H1 (cell line): ENCODE data around the gene RAP1GAP. TPM values are rescaled to one million over a fixed set of nuclear protein-coding genes. Genes with fewer than 3 reads are reported as not detected.

Experiments used
- CTCF ChIA-PET: fragments of 300-600 bp; sonication (Branson Sonifier 250); formaldehyde crosslinking; loops from one replicate; lab custom pipeline; 2021; ENCODE audit not compliant: partially characterized antibody; lab: Charles Lee
- POLR2A ChIA-PET: fragments of 300-600 bp; sonication (Branson Sonifier 250); formaldehyde crosslinking; loops from one replicate; lab custom pipeline; 2021; ENCODE audit warnings: inconsistent platforms; ENCODE audit not compliant: partially characterized antibody; lab: Charles Lee
- DNase-seq, 2 experiments: peaks; one replicate each; pipeline versions ENCODE4 v3.0.0 to v3.0.0-alpha.2; 2010 to 2022; ENCODE audit warnings: low spot score in 2 of 2, low read depth in 1 of 2, mixed read lengths in 1 of 2
- FAIRE-seq: peaks from 2 replicates; lab custom pipeline; 2011; peaks lifted over from hg19 to GRCh38; lab: Jason Lieb, UNC
- H2AFZ ChIP-seq: 2 replicates; pipeline ENCODE4 v1.8.1; 2012; ENCODE audit warnings: low read length, inconsistent platforms
- H2AK5ac ChIP-seq: 2 replicates; pipeline ENCODE4 v1.6.1; 2013; ENCODE audit warnings: low read depth, low read length
- H2BK120ac ChIP-seq: replicated peaks from 2 replicates; pipeline ENCODE3; 2013; ENCODE audit warnings: low read depth, low read length, inconsistent platforms
- H2BK12ac ChIP-seq: 2 replicates; pipeline ENCODE4 v1.6.1; 2013; ENCODE audit warnings: low read depth, low read length
- H2BK15ac ChIP-seq: 2 replicates; pipeline ENCODE4 v1.6.1; 2013; ENCODE audit warnings: low read length
- H2BK20ac ChIP-seq: 2 replicates; pipeline ENCODE4 v1.6.1; 2013; ENCODE audit warnings: low read length
- H2BK5ac ChIP-seq: 2 replicates; pipeline ENCODE4 v1.6.1; 2013; ENCODE audit warnings: low read depth, low read length
- H3K14ac ChIP-seq: 2 replicates; pipeline ENCODE4 v1.6.1; 2013; ENCODE audit warnings: inconsistent platforms; ENCODE audit not compliant: insufficient read length
- H3K18ac ChIP-seq: 2 replicates; pipeline ENCODE4 v1.6.1; 2013; ENCODE audit warnings: low read length; ENCODE audit errors: extremely low read depth
- H3K23ac ChIP-seq: 2 replicates; pipeline ENCODE4 v1.6.1; 2013; ENCODE audit warnings: inconsistent platforms; ENCODE audit not compliant: insufficient read length
- H3K23me2 ChIP-seq: 2 replicates; pipeline ENCODE4 v1.6.1; 2013; ENCODE audit warnings: low read depth, low read length
- H3K27ac ChIP-seq: 2 replicates; pipeline ENCODE4 v1.6.1; 2011; ENCODE audit warnings: low read depth, low read length, inconsistent platforms
- H3K27me3 ChIP-seq, 4 experiments: replicated peaks in 1 of 4; 1 replicate in 1 of 4; 2 replicates in 3 of 4; pipeline versions ENCODE4 v1.6.1 to v1.8.1; 2011 to 2013; ENCODE audit warnings: low read length in 3 of 4, mild to moderate bottlenecking in 3 of 4, inconsistent platforms in 2 of 4, mixed read lengths in 2 of 4, moderate library complexity in 1 of 4; ENCODE audit not compliant: control insufficient read depth in 3 of 4, insufficient read depth in 3 of 4; ENCODE audit errors: extremely low read depth in 1 of 4
- H3K36me3 ChIP-seq, 4 experiments: 2 replicates each; pipeline versions ENCODE4 v1.6.1 to v1.8.1; 2011 to 2013; ENCODE audit warnings: mild to moderate bottlenecking in 4 of 4, low read length in 3 of 4, moderate library complexity in 2 of 4, control low read depth in 1 of 4, inconsistent platforms in 1 of 4; ENCODE audit not compliant: insufficient read depth in 4 of 4, control insufficient read depth in 2 of 4
- H3K4ac ChIP-seq: replicated peaks from 2 replicates; pipeline ENCODE3; 2013; ENCODE audit warnings: low read length, low read depth, mixed read lengths, inconsistent platforms; ENCODE audit not compliant: insufficient read length
- H3K4me1 ChIP-seq, 4 experiments: replicated peaks in 1 of 4; 1 replicate in 1 of 4; 2 replicates in 3 of 4; pipeline versions ENCODE4 v1.6.1 to v1.8.1; 2011 to 2013; ENCODE audit warnings: low read length in 3 of 4, inconsistent platforms in 2 of 4, mixed read lengths in 1 of 4; ENCODE audit not compliant: insufficient read depth in 4 of 4, control insufficient read depth in 3 of 4
- H3K4me2 ChIP-seq, 2 experiments: 2 replicates each; pipeline versions ENCODE4 v1.6.1 to v1.8.1; 2011 to 2013; ENCODE audit warnings: low read depth in 2 of 2, low read length in 2 of 2, control low read depth in 1 of 2, inconsistent platforms in 1 of 2, mild to moderate bottlenecking in 1 of 2; ENCODE audit not compliant: insufficient read depth in 1 of 2
- H3K4me3 ChIP-seq, 4 experiments: fragments of 200-600, 300-600 bp in 1 of 4; sonication (generic), shearing (Covaris generic), sonication (Bioruptor Twin) in 1 of 4; 2 replicates each; pipeline versions ENCODE4 v1.5.1 to v1.8.1; 2011 to 2016; ENCODE audit warnings: low read length in 4 of 4, low read depth in 3 of 4, control low read depth in 2 of 4, inconsistent platforms in 2 of 4, mild to moderate bottlenecking in 2 of 4, mixed read lengths in 1 of 4, moderate library complexity in 1 of 4; ENCODE audit not compliant: insufficient read depth in 2 of 4; ENCODE audit errors: extremely low read depth in 1 of 4
- H3K56ac ChIP-seq: replicated peaks from 2 replicates; pipeline ENCODE3; 2013; ENCODE audit warnings: low read depth, mild to moderate bottlenecking, mixed read lengths, low read length, inconsistent platforms; ENCODE audit not compliant: insufficient read length
- H3K79me1 ChIP-seq: 2 replicates; pipeline ENCODE4 v1.6.1; 2013; ENCODE audit warnings: low read depth, low read length, control low read depth
- H3K79me2 ChIP-seq, 2 experiments: 2 replicates each; pipeline versions ENCODE4 v1.6.1 to v1.8.1; 2012 to 2013; ENCODE audit warnings: low read length in 2 of 2, mild to moderate bottlenecking in 2 of 2, inconsistent platforms in 1 of 2; ENCODE audit not compliant: insufficient read depth in 2 of 2, control insufficient read depth in 1 of 2
- H3K9ac ChIP-seq, 4 experiments: replicated peaks in 1 of 4; 1 replicate in 1 of 4; 2 replicates in 3 of 4; pipeline versions ENCODE4 v1.6.1 to v1.8.1; 2011 to 2013; ENCODE audit warnings: low read depth in 3 of 4, low read length in 3 of 4, control low read depth in 2 of 4, mild to moderate bottlenecking in 2 of 4, moderate library complexity in 2 of 4, inconsistent platforms in 1 of 4; ENCODE audit errors: extremely low read depth in 1 of 4
- H3K9me3 ChIP-seq, 2 experiments: 2 replicates each; pipeline versions ENCODE4 v1.6.1 to v1.8.1; 2012 to 2013; ENCODE audit warnings: mild to moderate bottlenecking in 2 of 2, moderate library complexity in 2 of 2, control low read depth in 1 of 2, inconsistent platforms in 1 of 2, low read depth in 1 of 2, low read length in 1 of 2, mixed read lengths in 1 of 2; ENCODE audit not compliant: insufficient read depth in 2 of 2
- H4K20me1 ChIP-seq, 2 experiments: replicated peaks in 1 of 2; 2 replicates each; pipeline versions ENCODE3 to v1.8.1; 2011 to 2013; ENCODE audit warnings: inconsistent platforms in 2 of 2, low read length in 2 of 2, mild to moderate bottlenecking in 1 of 2; ENCODE audit not compliant: insufficient read depth in 2 of 2, control insufficient read depth in 1 of 2
- H4K5ac ChIP-seq: 2 replicates; pipeline ENCODE4 v1.6.1; 2013; ENCODE audit warnings: low read length, low read depth, mixed read lengths, inconsistent platforms; ENCODE audit not compliant: insufficient read length
- H4K8ac ChIP-seq: 2 replicates; pipeline ENCODE4 v1.8.0; 2013; ENCODE audit warnings: mild to moderate bottlenecking, moderate library complexity, low read length, inconsistent platforms; ENCODE audit not compliant: insufficient read depth; ENCODE audit errors: extremely low read depth
- H4K91ac ChIP-seq: replicated peaks from 2 replicates; pipeline ENCODE3; 2013; ENCODE audit warnings: low read length, mixed read lengths, inconsistent platforms; ENCODE audit not compliant: insufficient read length
- CREB1 ChIP-seq: IDR thresholded peaks from 2 replicates; pipeline ENCODE4 v1.6.1; 2012; ENCODE audit warnings: inconsistent platforms
- KDM4A ChIP-seq: IDR thresholded peaks from one replicate; pipeline ENCODE4 v1.7.1; 2012; ENCODE audit warnings: low read depth, mild to moderate bottlenecking, moderate library complexity, low read length, inconsistent platforms; ENCODE audit not compliant: severe bottlenecking
- PHF8 ChIP-seq: fragments of 200-600 bp; sonication (generic); conservative IDR thresholded peaks from 2 replicates; pipeline ENCODE4 v1.7.1; 2012; ENCODE audit warnings: low read depth, mild to moderate bottlenecking, inconsistent platforms, low read length, moderate library complexity
- SP2 ChIP-seq: IDR thresholded peaks from 2 replicates; pipeline ENCODE4 v1.6.1; 2012; ENCODE audit warnings: mild to moderate bottlenecking, low read length, inconsistent platforms
- TBP ChIP-seq: IDR thresholded peaks from 2 replicates; pipeline ENCODE4 v1.6.1; 2011; ENCODE audit warnings: low read depth, low read length, improper control_type of control experiment
- WGBS, 2 experiments: shearing (Covaris generic) in 1 of 2; methylation state at CpG; one replicate each; pipeline versions ENCODE4 v1.1.6 to v1.1.7; 2013 to 2015; ENCODE audit warnings: low lambda C conversion rate in 2 of 2, mixed read lengths in 2 of 2, inconsistent platforms in 1 of 2, low coverage in 1 of 2, missing lambda C conversion rate in 1 of 2; ENCODE audit not compliant: insufficient replicate concordance in 2 of 2, insufficient coverage in 1 of 2, insufficient read length in 1 of 2; ENCODE audit errors: extremely low coverage in 1 of 2, missing lambda C conversion rate in 1 of 2; 5-methylcytosine and 5-hydroxymethylcytosine counted together
- polyA plus RNA-seq, 7 experiments: library from polyadenylated mRNA; depleted of rRNA in 3 of 7; stranded (reverse) in 5 of 7; unstranded in 2 of 7; fragments of >200 nt in 5 of 7; fragments of 200-250 nt in 2 of 7; gene quantifications; 1 replicate in 5 of 7; 2 replicates in 1 of 7; 4 replicates in 1 of 7; pipeline versions ENCODE4 v1.2.1 to v1.2.3, GENCODE V29; 2011 to 2013; ENCODE audit warnings: missing spikeins in 2 of 7, mixed read lengths in 2 of 7
- total RNA-seq: library from RNA; stranded (reverse); fragmentation: NEBNext Ultra II Directional; extraction: Animal tissue kit (Norgen Biotek cat#: 25700); gene quantifications from 2 replicates; pipeline ENCODE4 v1.2.1, GENCODE V29; 2021

The RAP1GAP gene
- total and polyA plus RNA-seq, 2 of the 8 experiments (the other 6 are each of a cell fraction or from before 2014, with no cell fraction given): 8.4 TPM

DNA sequence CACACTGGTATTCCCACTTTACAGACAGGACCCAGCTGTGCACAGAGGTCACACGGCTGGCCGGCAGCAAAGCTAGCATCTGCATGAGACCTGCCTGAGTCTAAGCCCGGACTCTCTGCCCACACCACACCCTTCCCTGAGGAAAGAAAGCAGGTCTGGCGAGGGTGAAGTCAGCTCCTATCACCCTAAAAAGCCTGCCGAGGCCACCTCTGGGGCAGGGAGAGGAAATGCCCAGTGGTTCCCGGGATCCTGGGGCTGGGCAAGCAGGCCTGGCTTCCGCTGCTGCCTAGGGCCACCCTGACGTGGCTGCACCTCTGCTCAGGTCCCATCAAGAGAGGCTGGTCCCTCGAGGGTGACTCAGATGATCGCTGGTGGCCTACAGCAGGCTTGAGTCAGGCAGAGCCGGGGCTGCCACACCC lies 42.2 kb downstream of the RAP1GAP start:
- no peak overlapping the region for H3K9ac ChIP-seq
- DNase-seq: no peak
- H4K5ac ChIP-seq: no peak overlapping the region
- no peak overlapping the region for H3K4ac ChIP-seq
- H2BK5ac ChIP-seq: 0 out of 2 replicates have a peak overlapping the region, but pooled peaks have one; percentile 52
- H2BK12ac ChIP-seq: 0 out of 2 replicates have a peak overlapping the region, but pooled peaks have one; percentile 43
- no peak overlapping the region for H3K23ac ChIP-seq
- peak overlapping the region; percentile 72 for H4K8ac ChIP-seq
- H2BK20ac ChIP-seq: no peak overlapping the region
- no peaks in the 10 kb centered on the region for H3K79me2 ChIP-seq
- H3K23me2 ChIP-seq: peaks cover 5% of the 10 kb centered on the region
- no peak overlapping the region for H2BK120ac ChIP-seq
- WGBS, 2 experiments: 88% methylated on average over 10 of the region's 11 CpGs; no CpG with 5 or more reads in 1 of the 2 experiments
- peaks cover 0 to 2% (median under 1%) of the 10 kb centered on the region in 4 experiments; a peak in 4 of 7 replicates for H3K27me3 ChIP-seq
- H2AK5ac ChIP-seq: no peak overlapping the region
- TF ChIP-seq CREB1 (no peak), PHF8 (no peak), SP2 (no peak), TBP (no peak), KDM4A (no peak)
- no peak overlapping the region for H3K18ac ChIP-seq
- H2AFZ ChIP-seq: no peak overlapping the region
- CTCF ChIA-PET: interaction anchor here (0.6 to 3.0 kb wide), 3 partner anchors 29 to 409 kb away, joined by 3 to 11 read pairs (median 3); no protein-coding TSS in a partner anchor
- H4K91ac ChIP-seq: peak overlapping the region; percentile 25
- H3K4me2 ChIP-seq: no peak overlapping the region
- H4K20me1 ChIP-seq: no peaks in the 10 kb centered on the region
- H3K9me3 ChIP-seq: no peaks in the 10 kb centered on the region
- no peak for FAIRE-seq
- POLR2A ChIA-PET: interaction anchor here (0.9 to 1.4 kb wide), 2 partner anchors 13 to 25 kb away, joined by 3 to 4 read pairs; no protein-coding TSS in a partner anchor
- H3K27ac ChIP-seq: no peak overlapping the region
- no peaks in the 10 kb centered on the region for H3K79me1 ChIP-seq
- no peak overlapping the region for H3K4me3 ChIP-seq
- peak overlapping the region; percentile 48; the same call in 1 of the 2 replicates for H2BK15ac ChIP-seq
- no peak overlapping the region for H3K56ac ChIP-seq
- H3K4me1 ChIP-seq: peaks cover 5 to 25% (median 13%) of the 10 kb centered on the region in 4 experiments
- no peaks in the 10 kb centered on the region for H3K36me3 ChIP-seq
- no peak overlapping the region for H3K14ac ChIP-seq
